NOMO-1 treated with dmso at 0.1 percent for 144 hours (cell line): ENCODE data around the gene LIPM.

Source experiments
- DNase-seq: peaks from one replicate; lab custom pipeline; 2025; ENCODE audit not compliant: unreplicated experiment; lab: John Stamatoyannopoulos, UW

LIPM gene

GRCh38 chr10:88800152-88801125 is 2.1 kb upstream of the LIPM start:
- DNase-seq: no peak

- no peak for DNase-seq
These were observed 1.1 kb downstream of the LIPM start for GRCh38 chr10:88803641-88804040.

- DNase-seq: no peak
These were observed 1.7 kb downstream of the LIPM start for GRCh38 chr10:88804083-88804812.

GRCh38 chr10:88805361-88805760 is 2.8 kb downstream of the LIPM start:
- DNase-seq: no peak

- no peak for DNase-seq
These were observed 3.4 kb downstream of the LIPM start for GRCh38 chr10:88805924-88806323.

GRCh38 chr10:88809621-88810020 is 7.1 kb downstream of the LIPM start:
- DNase-seq: no peak

GRCh38 chr10:88810196-88810961 is 7.8 kb downstream of the LIPM start:
- DNase-seq: no peak

- no peak for DNase-seq
These were observed 10.7 kb downstream of the LIPM start for GRCh38 chr10:88813200-88813599.

- no peak for DNase-seq
These were observed 16.8 kb downstream of the LIPM start for GRCh38 chr10:88819290-88819689.

GRCh38 chr10:88820748-88821401 is 18.3 kb downstream of the LIPM start:
- no peak for DNase-seq

GRCh38 chr10:88826388-88826787 is 23.9 kb downstream of the LIPM start:
- no peak for DNase-seq

- DNase-seq: no peak
These were observed 25.1 kb downstream of the LIPM start for GRCh38 chr10:88827671-88828070.

- no peak for DNase-seq
These were observed 25.8 kb downstream of the LIPM start for GRCh38 chr10:88828310-88828709.

GRCh38 chr10:88830643-88831268 is 28.2 kb downstream of the LIPM start:
- no peak for DNase-seq

GRCh38 chr10:88831709-88832108 is 29.2 kb downstream of the LIPM start:
- no peak for DNase-seq

GRCh38 chr10:88832376-88832775 is 29.8 kb downstream of the LIPM start:
- no peak for DNase-seq

GRCh38 chr10:88833156-88833555 is 30.6 kb downstream of the LIPM start:
- DNase-seq: no peak

GRCh38 chr10:88833723-88834122 is 31.2 kb downstream of the LIPM start:
- DNase-seq: peak; percentile 28

- peak; percentile 83 for DNase-seq
These were observed 32.8 kb downstream of the LIPM start for GRCh38 chr10:88835096-88835909.

GRCh38 chr10:88835910-88836221 is 33.3 kb downstream of the LIPM start:
- DNase-seq: no peak
